ENCODE results near the gene PDE11A.
"Not testable (repeated sequence)": the region's sequence is repeated elsewhere in the genome, so short reads cannot be mapped to it uniquely, and the experiment has no call there.

PDE11A gene

GRCh38 chr2:178072383-178073301 lies at the start of gene PDE11A:
PDE11A (minus strand) TSS chr2:178072777; CDS start chr2:178072437, 340 bp downstream.
- DNase-seq (ENCODE audit: low read depth): no peak

- DNase-seq (ENCODE audit: low read depth): no peak
These were observed 46.8 kb upstream of the PDE11A start for GRCh38 chr2:178119179-178119922.

GRCh38 chr2:178117725-178118124 lies 45.1 kb upstream of the PDE11A start:
- no peak for DNase-seq (ENCODE audit: low read depth)

- no peak for DNase-seq (ENCODE audit: low read depth)
These were observed 42.7 kb upstream of the PDE11A start for GRCh38 chr2:178115271-178115670.

- no peak for DNase-seq (ENCODE audit: low read depth)
These were observed 41.9 kb upstream of the PDE11A start for GRCh38 chr2:178114462-178114861.

GRCh38 chr2:178112202-178113152 lies 39.9 kb upstream of the PDE11A start, which contains the start of gene RBM45:
RBM45 (plus strand) TSS chr2:178112437; CDS start chr2:178112547, 110 bp downstream.
- DNase-seq (ENCODE audit: low read depth): peak; percentile 71

- DNase-seq (ENCODE audit: low read depth): no peak
These were observed 39.2 kb upstream of the PDE11A start for GRCh38 chr2:178111743-178112142.

GRCh38 chr2:178110681-178111080 lies 38.1 kb upstream of the PDE11A start:
- no peak for DNase-seq (ENCODE audit: low read depth)

- DNase-seq (ENCODE audit: low read depth): no peak
These were observed 37.2 kb upstream of the PDE11A start for GRCh38 chr2:178109813-178110212.

- DNase-seq (ENCODE audit: low read depth): no peak
These were observed 35.6 kb upstream of the PDE11A start for GRCh38 chr2:178108176-178108575.

- no peak for DNase-seq (ENCODE audit: low read depth)
These were observed 33.5 kb upstream of the PDE11A start for GRCh38 chr2:178106053-178106452.

GRCh38 chr2:178105566-178105965 lies 33.0 kb upstream of the PDE11A start:
- DNase-seq (ENCODE audit: low read depth): no peak

- no peak for DNase-seq (ENCODE audit: low read depth)
These were observed 28.9 kb upstream of the PDE11A start for GRCh38 chr2:178101321-178102079.

GRCh38 chr2:178093471-178093870 lies 20.9 kb upstream of the PDE11A start:
- DNase-seq (ENCODE audit: low read depth): no peak

GRCh38 chr2:178088774-178089270 lies 16.2 kb upstream of the PDE11A start:
- DNase-seq (ENCODE audit: low read depth): no peak

GRCh38 chr2:178084273-178084672 lies 11.7 kb upstream of the PDE11A start:
- DNase-seq (ENCODE audit: low read depth): no peak

- no peak for DNase-seq (ENCODE audit: low read depth)
These were observed 9.9 kb upstream of the PDE11A start for GRCh38 chr2:178082408-178083045.

GRCh38 chr2:178079279-178079678 lies 6.7 kb upstream of the PDE11A start:
- DNase-seq (ENCODE audit: low read depth): not testable (repeated sequence)

- no peak for DNase-seq (ENCODE audit: low read depth)
These were observed 3.6 kb upstream of the PDE11A start for GRCh38 chr2:178076130-178076529.

- no peak for DNase-seq (ENCODE audit: low read depth)
These were observed 2.4 kb upstream of the PDE11A start for GRCh38 chr2:178075006-178075326.

All from stimulated activated CD8-positive, alpha-beta memory T cell treated with anti-CD3 and anti-CD28 coated beads, Interleukin-15, amount 100 ng/mL, for 1 hour (primary cell).